GM21360 (cell line): ENCODE results near the gene SNCB.

Experiments used
- ATAC-seq: cut with Tn5 transposase; IDR thresholded peaks from one replicate; pipeline ENCODE4 v1.9.1; 2021; ENCODE audit warnings: mild to moderate bottlenecking, moderate library complexity; ENCODE audit not compliant: unreplicated experiment

The SNCB gene

GRCh38 chr5:176629853-176630680 is at the start of gene SNCB, which contains the start of gene EIF4E1B:
Gene SNCB, minus strand, starts transcription at chr5:176630534. Its CDS starts 880 bp downstream, at chr5:176629654.
Gene EIF4E1B, plus strand, starts transcription at chr5:176630675. Its CDS starts 12,113 bp downstream, at chr5:176642788.
- peak; percentile 73 for ATAC-seq

GRCh38 chr5:176679365-176680225 is 49.3 kb upstream of the SNCB start:
- ATAC-seq = no peak

- ATAC-seq = no peak
Observed at GRCh38 chr5:176678584-176678983, 48.2 kb upstream of the SNCB start.

- ATAC-seq = no peak
Observed at GRCh38 chr5:176677209-176677939, 47.0 kb upstream of the SNCB start.

GRCh38 chr5:176676361-176676824 is 46.1 kb upstream of the SNCB start:
- peak; percentile 57 for ATAC-seq

- no peak for ATAC-seq
Observed at GRCh38 chr5:176675676-176676360, 45.5 kb upstream of the SNCB start.

GRCh38 chr5:176674799-176675198 is 44.5 kb upstream of the SNCB start:
- ATAC-seq = no peak

- no peak for ATAC-seq
Observed at GRCh38 chr5:176673651-176674583, 43.6 kb upstream of the SNCB start.

GRCh38 chr5:176671890-176672747 is 41.8 kb upstream of the SNCB start:
- ATAC-seq = no peak

GRCh38 chr5:176671399-176671798 is 41.1 kb upstream of the SNCB start:
- no peak for ATAC-seq

- ATAC-seq = no peak
Observed at GRCh38 chr5:176670449-176670848, 40.1 kb upstream of the SNCB start.

GRCh38 chr5:176667637-176668036 is 37.3 kb upstream of the SNCB start:
- ATAC-seq = no peak

GRCh38 chr5:176665517-176665916 is 35.2 kb upstream of the SNCB start:
- no peak for ATAC-seq

- no peak for ATAC-seq
Observed at GRCh38 chr5:176664886-176665285, 34.6 kb upstream of the SNCB start.

- no peak for ATAC-seq
Observed at GRCh38 chr5:176664479-176664878, 34.1 kb upstream of the SNCB start.

- ATAC-seq = no peak
Observed at GRCh38 chr5:176663566-176663965, 33.2 kb upstream of the SNCB start.

GRCh38 chr5:176662371-176663333 is 32.3 kb upstream of the SNCB start:
- no peak for ATAC-seq
